ENCODE results near the gene PLEKHS1.

PLEKHS1 gene

GRCh38 chr10:113733635-113734034 lies 17.8 kb upstream of the PLEKHS1 start:
- no peak for TF ChIP-seq CTCF (IDR thresholded peaks at IDR 0.05; ENCODE audit: unreplicated experiment in 3 of 3)

GRCh38 chr10:113735913-113736312 lies 15.6 kb upstream of the PLEKHS1 start:
- Mint-ChIP-seq H3K27ac (no peak overlapping the region), H3K4me3 (no peak overlapping the region)
- TF ChIP-seq CTCF (IDR thresholded peaks at IDR 0.05; ENCODE audit: unreplicated experiment in 3 of 3): no peak

More at GRCh38 chr10:113733635-113734034, 17.8 kb upstream of the PLEKHS1 start:
- Mint-ChIP-seq H3K36me3 (ENCODE audit: low read depth) (peaks cover 13% of the 10 kb centered on the region), H3K27me3 (ENCODE audit: low read depth) (peaks cover 5% of the 10 kb centered on the region), H3K4me3 (no peak overlapping the region), H3K9me3 (no peaks in the 10 kb centered on the region), H3K4me1 (no peaks in the 10 kb centered on the region), H3K27ac (no peak overlapping the region)

GRCh38 chr10:113736576-113736975 lies 14.9 kb upstream of the PLEKHS1 start:
- Mint-ChIP-seq H3K27me3 (ENCODE audit: low read depth) (peaks cover 5% of the 10 kb centered on the region), H3K27ac (no peak overlapping the region)

More at GRCh38 chr10:113735913-113736312, 15.6 kb upstream of the PLEKHS1 start:
- Mint-ChIP-seq H3K27me3 (ENCODE audit: low read depth) (peaks cover 5% of the 10 kb centered on the region), H3K4me1 (no peaks in the 10 kb centered on the region), H3K9me3 (no peaks in the 10 kb centered on the region), H3K36me3 (ENCODE audit: low read depth) (no peaks in the 10 kb centered on the region)

GRCh38 chr10:113739031-113739430 lies 12.5 kb upstream of the PLEKHS1 start:
- no peak for TF ChIP-seq CTCF (IDR thresholded peaks at IDR 0.05; ENCODE audit: unreplicated experiment in 3 of 3)
- Mint-ChIP-seq H3K36me3 (ENCODE audit: low read depth) (no peaks in the 10 kb centered on the region), H3K27me3 (ENCODE audit: low read depth) (peaks cover 7% of the 10 kb centered on the region), H3K27ac (no peak overlapping the region), H3K4me1 (no peaks in the 10 kb centered on the region), H3K9me3 (peaks cover 2% of the 10 kb centered on the region), H3K4me3 (no peak overlapping the region)

More at GRCh38 chr10:113736576-113736975, 14.9 kb upstream of the PLEKHS1 start:
- TF ChIP-seq CTCF (IDR thresholded peaks at IDR 0.05; ENCODE audit: unreplicated experiment in 3 of 3): no peak
- no peaks in the 10 kb centered on the region for H3K9me3 Mint-ChIP-seq
- no peaks in the 10 kb centered on the region for H3K36me3 Mint-ChIP-seq (ENCODE audit: low read depth)
- no peak overlapping the region for H3K4me3 Mint-ChIP-seq
- H3K4me1 Mint-ChIP-seq: no peaks in the 10 kb centered on the region

- H3K9me3 Mint-ChIP-seq: peaks cover 2% of the 10 kb centered on the region
- H3K4me3 Mint-ChIP-seq: no peak overlapping the region
- no peak for TF ChIP-seq CTCF (IDR thresholded peaks at IDR 0.05; ENCODE audit: unreplicated experiment in 3 of 3)
- H3K27ac Mint-ChIP-seq: no peak overlapping the region
- H3K4me1 Mint-ChIP-seq: no peaks in the 10 kb centered on the region
- H3K27me3 Mint-ChIP-seq (ENCODE audit: low read depth): peaks cover 12% of the 10 kb centered on the region
- no peaks in the 10 kb centered on the region for H3K36me3 Mint-ChIP-seq (ENCODE audit: low read depth)
Measured at GRCh38 chr10:113739577-113739976, 11.9 kb upstream of the PLEKHS1 start.

GRCh38 chr10:113740850-113741249 lies 10.6 kb upstream of the PLEKHS1 start:
- TF ChIP-seq CTCF (IDR thresholded peaks at IDR 0.05; ENCODE audit: unreplicated experiment in 3 of 3): no peak
- Mint-ChIP-seq H3K4me3 (no peak overlapping the region), H3K36me3 (ENCODE audit: low read depth) (no peaks in the 10 kb centered on the region), H3K27ac (no peak overlapping the region), H3K27me3 (ENCODE audit: low read depth) (peaks cover 12% of the 10 kb centered on the region), H3K9me3 (peaks cover 2% of the 10 kb centered on the region), H3K4me1 (peaks cover under 1% of the 10 kb centered on the region)
